GM12875 (cell line): ENCODE measurements around the gene PALM2AKAP2.

Source experiments
- H3K4me3 ChIP-seq: one replicate; pipeline ENCODE4 v1.5.1; 2011; ENCODE audit warnings: low read depth, low read length, control low read depth
- TF ChIP-seq, protein P1 (sequence below): IDR thresholded peaks from 2 replicates; pipeline ENCODE4 v1.5.1; 2011; ENCODE audit warnings: low read depth, mild to moderate bottlenecking, control low read depth, inconsistent platforms, low read length, moderate library complexity, borderline replicate concordance; ENCODE audit not compliant: insufficient read depth

PALM2AKAP2 gene

DNA sequence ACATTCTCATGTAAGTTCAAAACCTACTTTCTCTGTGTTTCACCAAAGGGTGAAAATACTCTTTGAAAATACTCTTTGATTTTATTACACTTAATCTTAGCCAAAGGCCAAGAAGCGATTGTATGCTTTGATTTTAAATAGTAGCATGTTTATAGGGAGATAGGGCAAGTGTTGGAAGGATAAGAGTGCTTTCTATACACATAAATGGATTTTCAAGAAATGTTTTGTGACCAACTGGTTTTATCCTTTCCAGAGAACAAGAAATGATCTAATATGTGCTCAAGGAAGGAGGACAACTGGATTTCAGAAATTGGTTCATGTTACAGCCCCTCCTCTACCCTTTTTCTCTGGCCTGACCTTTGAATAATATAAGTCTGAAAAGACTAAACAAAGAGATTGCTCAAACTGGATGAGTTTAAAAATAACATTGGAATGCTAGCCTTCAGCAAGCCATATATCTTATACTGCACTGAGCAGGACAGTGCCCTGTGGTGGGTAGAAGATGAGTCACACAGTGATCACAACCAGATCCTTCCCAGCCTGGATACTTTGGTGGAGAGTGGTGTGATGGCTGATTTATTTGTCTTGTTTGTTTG, 13.1 kb downstream of the PALM2AKAP2 start:
- no peak overlapping the region for H3K4me3 ChIP-seq
- TF ChIP-seq, protein P1, sequence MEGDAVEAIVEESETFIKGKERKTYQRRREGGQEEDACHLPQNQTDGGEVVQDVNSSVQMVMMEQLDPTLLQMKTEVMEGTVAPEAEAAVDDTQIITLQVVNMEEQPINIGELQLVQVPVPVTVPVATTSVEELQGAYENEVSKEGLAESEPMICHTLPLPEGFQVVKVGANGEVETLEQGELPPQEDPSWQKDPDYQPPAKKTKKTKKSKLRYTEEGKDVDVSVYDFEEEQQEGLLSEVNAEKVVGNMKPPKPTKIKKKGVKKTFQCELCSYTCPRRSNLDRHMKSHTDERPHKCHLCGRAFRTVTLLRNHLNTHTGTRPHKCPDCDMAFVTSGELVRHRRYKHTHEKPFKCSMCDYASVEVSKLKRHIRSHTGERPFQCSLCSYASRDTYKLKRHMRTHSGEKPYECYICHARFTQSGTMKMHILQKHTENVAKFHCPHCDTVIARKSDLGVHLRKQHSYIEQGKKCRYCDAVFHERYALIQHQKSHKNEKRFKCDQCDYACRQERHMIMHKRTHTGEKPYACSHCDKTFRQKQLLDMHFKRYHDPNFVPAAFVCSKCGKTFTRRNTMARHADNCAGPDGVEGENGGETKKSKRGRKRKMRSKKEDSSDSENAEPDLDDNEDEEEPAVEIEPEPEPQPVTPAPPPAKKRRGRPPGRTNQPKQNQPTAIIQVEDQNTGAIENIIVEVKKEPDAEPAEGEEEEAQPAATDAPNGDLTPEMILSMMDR = no peak

DNA sequence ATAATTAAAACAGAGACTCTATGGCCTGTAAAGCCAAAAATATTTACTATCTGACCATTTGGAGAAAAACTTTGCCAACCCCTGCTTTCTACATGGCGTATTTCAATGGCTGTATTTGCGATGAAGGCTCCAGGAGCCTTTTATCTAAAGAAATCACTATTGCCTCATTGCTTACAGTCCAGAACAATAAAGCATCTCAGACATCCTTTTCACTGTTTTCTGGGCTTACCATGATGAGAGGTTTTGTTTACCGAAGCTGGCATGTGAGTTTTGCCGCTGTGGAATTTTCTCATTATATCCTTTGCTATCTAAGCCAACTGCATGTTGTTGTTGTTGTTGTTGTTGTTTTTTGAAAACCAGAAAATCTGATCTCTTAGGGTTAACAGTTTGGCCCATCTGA, 13.9 kb downstream of the PALM2AKAP2 start:
- TF ChIP-seq, protein P1 = no peak

DNA sequence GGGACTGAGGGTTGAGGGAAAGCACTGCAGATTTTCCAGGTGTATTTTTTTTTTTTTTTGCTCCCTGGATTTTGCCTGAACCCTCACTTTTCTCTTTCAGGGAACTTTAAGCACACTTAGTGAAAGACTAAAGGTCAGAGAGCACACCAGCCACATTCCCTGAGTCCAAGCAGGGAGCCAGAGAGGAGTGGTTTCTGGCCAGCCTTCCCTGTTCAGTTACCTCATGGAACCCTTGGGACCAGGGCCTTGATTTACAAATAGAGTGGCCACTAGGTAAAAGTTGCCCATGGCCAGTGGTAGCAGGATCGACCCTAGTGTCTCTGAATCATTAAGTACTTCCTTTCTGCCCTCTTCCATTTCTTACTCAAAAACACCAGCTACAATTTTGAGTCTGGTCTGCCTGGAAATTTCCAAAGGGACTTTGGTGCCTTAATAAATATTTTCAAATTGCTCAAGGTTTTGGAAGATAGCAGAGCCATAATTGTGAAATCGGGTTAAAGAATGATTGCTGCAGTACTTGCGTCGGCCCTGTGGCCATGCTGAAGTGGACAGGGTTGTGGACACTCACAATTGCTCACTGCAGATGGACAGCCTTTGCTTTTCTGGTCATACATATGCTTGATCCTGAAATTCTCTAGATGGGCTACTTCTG, 14.5 kb downstream of the PALM2AKAP2 start:
- TF ChIP-seq, protein P1 = no peak
- no peak overlapping the region for H3K4me3 ChIP-seq

More for the DNA sequence above, 13.9 kb downstream of the PALM2AKAP2 start:
- H3K4me3 ChIP-seq = no peak overlapping the region

DNA sequence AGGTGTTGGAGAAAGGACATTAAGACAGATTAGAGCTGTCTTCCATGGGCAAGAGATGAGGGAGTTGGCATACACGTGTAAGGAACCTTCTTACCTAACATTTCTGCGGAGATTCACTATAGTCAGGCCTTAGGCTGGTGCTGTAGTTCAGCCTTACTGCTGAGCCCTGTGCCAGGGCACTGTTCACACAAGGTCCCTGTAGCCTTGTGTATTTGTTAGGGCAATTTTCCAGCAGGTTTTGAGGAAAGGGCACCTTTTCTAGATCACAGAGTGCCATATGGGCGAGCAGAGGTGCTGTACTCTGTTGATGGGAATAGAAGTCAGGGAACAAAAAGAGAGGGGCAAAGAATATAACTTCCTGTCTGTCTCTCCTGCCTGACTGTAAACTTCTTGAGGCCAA, 15.6 kb downstream of the PALM2AKAP2 start:
- no peak overlapping the region for H3K4me3 ChIP-seq
- TF ChIP-seq, protein P1 = no peak

DNA sequence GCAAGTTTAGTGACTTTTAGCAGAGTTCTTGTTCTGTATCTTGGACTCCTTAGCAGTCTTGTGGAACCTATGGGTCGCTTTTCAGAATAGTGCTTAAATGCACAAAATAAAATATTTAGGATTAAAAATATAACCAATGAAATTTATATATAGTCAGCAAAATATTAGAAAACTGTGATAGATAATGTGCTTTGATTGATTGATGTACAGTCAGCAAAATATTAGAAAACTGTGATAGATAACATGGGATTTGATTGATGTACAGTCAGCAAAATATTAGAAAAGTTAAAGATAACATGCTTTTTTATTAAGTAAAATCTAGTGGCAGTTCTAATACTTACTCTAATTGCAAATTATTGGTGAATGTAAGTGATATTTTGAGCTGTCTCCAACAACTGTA, 16.1 kb downstream of the PALM2AKAP2 start:
- TF ChIP-seq, protein P1 = no peak
- no peak overlapping the region for H3K4me3 ChIP-seq

DNA sequence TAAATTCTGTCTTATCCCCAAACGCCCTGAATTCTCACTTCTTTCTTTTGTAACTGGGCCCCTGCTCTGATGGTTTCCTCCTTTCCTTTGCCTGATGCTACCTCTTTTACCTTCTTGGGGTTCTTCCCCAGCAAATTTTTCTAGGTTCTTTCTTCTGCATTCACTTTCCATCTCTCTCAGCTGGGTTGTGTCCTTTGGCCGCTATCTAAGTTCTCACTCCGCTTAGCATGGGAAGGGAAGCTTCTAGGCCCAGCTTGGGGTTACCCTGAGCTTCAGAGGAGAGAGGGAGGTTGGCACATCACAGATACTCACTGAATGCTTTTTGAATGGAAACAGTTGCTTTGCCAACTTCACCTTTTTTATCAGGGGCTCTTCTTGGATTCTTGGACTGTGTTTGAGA, 17.0 kb downstream of the PALM2AKAP2 start:
- no peak overlapping the region for H3K4me3 ChIP-seq
- TF ChIP-seq, protein P1 = no peak

DNA sequence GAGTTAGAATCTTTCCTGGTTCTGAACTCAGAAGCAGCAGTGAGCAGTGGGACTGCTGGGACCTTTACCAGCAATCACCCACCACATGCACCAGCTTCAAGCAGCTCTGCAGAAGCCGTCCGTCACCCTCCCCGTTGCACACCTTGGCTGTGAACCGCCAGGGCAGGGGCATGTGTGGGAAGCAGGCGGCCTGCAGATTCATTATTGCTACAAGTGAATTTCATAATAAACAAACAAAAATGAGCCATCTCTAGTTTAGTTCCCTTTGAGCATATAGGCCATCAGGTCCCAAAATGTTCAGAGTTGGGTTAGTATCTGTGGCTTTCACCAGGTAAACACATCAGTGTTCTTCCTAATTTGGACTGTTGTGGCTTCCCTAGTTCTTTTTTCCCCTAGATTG, 17.5 kb downstream of the PALM2AKAP2 start:
- TF ChIP-seq, protein P1 = no peak
- H3K4me3 ChIP-seq = no peak overlapping the region
